ENCODE results near the gene POU2AF3.

POU2AF3 gene

DNA sequence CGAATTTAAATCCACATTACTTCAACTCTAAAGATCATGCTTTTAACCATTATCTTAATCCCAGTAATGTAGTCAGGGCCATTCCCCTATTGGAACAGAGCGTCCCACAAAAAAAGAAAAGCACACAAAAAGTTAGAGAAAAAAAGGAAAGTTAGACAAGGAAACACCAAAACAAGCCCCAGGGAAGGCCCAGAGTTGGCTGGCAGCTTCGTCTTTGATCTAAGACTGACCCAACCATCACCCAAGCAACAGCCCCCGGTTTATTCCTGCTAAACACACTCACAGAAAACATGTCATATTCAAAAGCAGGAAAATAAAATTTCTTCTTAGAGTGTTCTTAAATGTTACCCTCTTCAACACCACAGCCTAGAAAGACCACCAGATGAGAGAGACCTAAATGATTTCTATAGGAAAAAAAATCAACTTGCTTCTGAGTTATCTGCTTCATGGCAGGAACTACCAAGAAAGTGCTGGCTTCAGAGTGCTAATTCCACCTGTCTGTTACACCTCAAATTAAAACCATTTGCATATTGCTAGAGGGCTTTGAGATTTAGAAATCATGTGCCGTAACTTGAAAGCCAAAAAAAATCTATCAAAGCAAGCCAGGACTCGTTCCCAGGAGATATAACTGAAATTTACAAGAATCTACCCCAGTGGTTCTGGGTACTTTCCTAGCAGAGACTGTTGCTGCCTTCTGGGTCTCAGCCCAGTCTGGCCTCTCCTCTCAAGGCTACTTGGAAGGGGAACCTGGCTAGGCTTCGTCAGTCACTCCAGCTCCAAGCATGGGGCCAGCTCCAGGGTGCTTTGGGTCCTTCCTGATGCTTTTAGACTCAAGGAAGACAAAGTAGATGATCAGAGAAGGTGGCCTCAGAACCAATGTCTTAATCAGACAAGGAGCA is 31.2 kb downstream of the POU2AF3 start:
- DNase-seq, result no peak

GRCh38 chr11:111330234-111330893 is 32.0 kb downstream of the POU2AF3 start:
- no peak for DNase-seq

DNA sequence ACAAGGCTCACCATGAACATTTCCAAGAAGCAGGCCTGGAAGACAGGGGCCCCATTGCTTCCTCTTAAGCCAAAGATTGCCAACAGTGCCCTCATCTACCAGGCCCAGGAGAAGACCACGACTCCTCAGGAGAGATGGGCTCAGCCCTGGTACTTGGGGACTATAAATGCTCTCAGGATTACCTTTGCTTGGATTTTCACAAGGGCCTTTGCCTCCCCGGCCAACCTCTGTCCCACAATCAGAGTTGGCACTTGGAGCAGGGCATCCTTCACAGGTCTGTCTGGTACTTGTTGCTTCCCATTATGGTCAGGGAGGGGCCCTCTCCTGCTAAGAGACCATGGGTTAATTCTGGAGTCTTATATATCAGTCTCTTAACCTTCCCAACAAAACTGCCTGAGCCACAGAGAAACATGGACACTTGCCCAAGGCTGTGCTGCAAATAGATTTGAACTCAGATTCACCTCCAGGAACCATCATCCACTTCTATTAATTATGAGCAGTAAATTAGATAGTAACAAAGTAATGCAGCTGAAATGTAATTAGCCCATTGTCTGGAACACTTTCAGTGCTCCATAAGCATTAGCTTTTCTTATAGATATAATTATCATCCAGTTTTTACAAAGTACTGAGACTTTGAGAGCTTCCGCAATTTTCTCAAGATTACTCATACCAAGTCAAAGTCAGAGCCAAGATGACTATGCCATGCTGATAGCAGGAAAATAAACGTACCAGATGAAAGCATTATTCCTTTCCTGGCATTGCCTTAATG is 33.5 kb downstream of the POU2AF3 start:
- no peak for DNase-seq

GRCh38 chr11:111334532-111335502 is 36.5 kb downstream of the POU2AF3 start:
- no peak for DNase-seq

DNA sequence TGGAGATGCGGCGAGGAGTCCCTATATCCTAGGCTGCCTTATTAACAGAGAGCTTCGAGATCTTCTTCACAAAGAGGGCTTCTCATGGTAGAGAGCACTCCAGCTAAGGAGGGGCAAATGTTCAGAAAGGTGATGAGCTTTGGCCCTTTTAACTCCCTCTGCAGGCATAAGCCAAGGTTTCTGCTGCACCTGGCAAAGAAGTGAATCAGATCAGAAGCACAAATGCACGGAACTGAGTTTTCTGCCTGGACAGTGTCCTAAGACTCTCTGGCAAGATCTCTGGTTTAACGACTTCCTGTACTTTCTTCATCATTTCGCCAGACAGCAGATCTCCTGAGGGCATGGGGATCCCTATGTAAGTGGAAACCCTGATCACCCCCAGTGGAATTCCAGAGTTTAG is 37.2 kb downstream of the POU2AF3 start:
- DNase-seq, result no peak

DNA sequence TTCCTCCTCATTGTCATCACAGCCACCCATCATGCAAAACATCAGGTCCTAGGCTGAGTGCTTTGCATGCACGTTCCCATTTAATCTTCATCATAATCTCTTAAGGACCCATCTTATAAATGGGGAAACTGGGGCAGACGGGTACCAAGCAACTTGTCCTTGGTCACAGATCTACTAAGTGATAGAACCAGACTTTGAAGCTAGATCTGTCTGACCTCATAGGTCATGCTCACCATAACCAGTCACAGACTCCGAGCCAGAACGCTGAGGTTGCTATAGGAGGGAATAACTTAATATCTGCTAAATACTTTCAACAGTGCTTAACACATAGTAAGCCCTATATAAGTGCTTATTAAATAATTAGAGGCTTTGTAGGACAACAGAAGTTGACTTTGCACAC is 37.7 kb downstream of the POU2AF3 start:
- no peak for DNase-seq

DNA sequence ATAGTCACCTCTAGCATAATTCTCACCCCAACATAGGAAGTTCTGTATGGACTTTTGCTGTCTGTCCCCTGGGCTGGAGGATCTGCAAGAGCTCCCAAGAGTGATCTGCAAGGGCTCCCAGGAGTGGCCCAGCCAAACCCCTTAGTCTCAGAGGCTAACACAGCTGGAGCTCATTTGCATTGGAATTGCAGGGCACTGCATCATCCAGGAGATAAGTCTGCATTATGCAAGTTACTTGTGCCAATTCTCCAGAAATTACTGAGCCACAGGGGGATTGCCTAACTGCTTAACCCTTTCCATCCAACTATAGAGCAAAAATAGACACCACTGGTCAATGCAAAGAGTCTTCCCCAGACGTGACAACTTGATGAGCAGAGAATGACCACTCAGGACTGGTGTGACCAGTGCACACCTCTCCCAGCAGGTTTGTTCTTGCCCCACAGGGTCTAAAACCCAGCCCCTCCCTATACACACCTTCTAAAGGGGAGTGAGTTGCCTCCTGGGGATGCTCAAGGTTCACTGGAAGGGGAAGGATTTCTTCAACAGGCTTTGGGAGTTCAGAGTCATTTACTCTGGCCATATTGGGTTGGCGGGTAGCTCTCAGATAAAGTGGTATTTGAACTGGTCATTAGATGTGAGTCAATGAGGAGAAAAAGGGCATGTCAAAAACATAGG is 38.4 kb downstream of the POU2AF3 start:
- no peak for DNase-seq

DNA sequence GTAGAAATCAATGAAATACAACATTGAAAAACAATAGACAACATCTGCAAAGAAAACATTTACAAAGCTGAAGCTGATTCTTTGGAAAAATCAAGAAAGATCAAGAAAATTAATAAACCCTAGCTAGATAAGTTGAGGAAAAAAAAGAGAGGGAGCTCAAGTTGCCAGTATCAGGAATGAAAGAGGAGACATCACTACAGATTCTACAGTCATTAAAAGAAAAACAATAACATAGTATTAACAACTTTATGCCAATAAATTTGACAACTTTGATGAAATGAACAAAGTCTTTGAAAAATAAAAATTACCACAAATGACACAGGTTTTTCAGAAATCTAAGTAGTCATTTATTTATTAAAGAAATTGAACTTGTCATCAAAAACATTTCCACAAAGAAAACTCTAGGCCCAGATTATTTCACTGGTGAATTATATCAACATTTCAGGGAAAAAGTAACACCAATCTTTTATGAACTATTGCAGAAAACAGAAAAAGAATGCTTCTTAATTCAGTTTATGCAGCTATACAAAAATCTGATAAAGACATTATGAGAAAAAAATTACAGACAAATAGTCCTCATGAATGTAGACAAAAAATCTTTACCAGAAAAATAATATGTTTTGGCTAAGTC is 41.5 kb downstream of the POU2AF3 start:
- no peak for DNase-seq

GRCh38 chr11:111342329-111342728 is 44.0 kb downstream of the POU2AF3 start:
- DNase-seq, result no peak

DNA sequence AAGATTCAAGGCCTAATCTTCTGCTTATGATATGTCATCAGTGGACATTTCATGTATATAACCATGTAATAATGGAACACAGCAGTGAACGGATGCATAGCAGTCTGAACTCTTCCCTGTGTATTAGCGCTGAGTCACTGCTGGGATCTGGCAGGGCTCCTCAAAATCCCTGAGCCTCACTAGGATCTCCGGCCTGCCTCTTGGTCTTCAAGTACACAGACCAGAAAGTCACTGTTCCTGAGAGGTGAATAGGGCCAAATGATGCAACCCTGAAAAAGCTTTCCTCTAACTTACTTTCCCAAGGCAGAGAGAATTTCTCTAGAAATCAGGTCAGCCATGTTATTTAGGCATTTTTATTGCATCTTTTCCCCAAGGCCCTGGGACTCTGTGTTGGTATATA is 45.7 kb downstream of the POU2AF3 start:
- peak; percentile 70 for DNase-seq

DNA sequence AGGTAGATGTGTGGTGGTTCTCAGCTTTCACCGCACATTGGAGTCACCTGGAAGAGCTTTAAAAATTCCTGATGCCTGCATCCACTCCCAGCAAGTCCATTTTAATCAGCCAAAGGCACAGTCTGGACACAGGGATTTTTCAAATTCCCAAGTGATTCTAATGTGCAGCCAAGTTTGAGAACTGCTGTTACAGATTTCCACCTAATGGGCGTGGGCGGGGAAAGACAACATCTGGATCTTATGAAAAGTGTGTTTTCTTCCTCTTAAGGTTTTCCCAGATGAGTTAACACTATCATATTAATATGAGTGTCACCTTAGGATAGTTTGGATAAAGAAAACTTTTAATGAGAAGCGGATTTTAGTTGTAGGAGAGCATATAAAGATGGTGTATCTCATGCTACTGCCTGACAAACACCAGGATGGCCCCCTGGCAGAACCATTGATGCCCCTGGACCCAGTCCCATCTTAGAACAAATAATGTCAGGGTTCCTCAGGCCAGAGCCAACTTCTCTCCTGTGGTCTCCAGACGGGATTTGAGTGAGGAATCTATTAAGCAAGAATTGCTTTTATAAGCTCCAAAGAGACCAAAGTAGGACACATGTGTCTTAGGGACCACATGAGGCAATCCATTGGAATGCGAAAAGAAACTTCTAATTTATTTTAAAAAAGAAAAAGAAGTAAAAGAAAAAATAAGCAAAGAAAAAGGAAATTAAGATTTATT is 48.8 kb downstream of the POU2AF3 start:
- DNase-seq, result no peak

GRCh38 chr11:111347723-111348115 is 49.4 kb downstream of the POU2AF3 start:
- no peak for DNase-seq

DNA sequence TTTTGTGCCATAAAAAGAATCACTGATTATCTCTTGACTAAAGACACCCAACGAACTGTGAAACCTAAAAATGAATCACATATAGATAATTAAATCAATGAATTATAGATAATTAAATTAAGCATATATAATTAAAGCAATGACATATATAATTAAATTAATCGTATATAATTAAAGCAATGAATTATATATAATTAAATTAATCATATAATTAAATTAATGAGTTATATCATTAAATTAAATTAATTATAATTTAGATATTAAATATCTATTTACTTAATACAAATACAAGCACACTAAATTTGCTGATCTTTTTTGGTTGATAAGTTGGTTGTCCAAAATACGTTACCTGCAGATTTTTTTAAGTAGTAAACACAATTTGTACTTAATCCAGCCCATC is 49.8 kb downstream of the POU2AF3 start:
- no peak for DNase-seq

DNA sequence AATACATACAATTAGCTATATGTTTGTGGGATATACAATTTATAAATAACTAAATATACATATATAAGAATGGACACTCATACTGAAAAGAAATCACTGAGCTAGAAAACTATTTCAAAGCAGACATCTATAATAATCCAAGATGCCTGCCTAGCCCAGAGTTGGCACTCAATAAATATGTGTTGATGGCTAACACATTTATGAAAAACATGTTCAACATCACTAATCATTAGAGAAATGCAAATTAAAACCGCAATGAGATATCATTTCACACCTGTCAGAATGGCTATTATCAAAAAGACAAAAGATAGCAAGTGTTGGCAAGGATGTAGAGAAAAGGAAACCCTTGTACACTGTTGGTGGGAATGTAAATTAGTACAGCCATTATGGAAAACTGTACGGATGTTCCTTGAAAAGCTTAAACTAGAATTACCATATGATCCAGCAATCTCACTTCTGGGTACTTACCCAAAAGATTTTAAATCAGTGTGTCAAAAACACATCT is 50.9 kb downstream of the POU2AF3 start:
- no peak for DNase-seq

DNA sequence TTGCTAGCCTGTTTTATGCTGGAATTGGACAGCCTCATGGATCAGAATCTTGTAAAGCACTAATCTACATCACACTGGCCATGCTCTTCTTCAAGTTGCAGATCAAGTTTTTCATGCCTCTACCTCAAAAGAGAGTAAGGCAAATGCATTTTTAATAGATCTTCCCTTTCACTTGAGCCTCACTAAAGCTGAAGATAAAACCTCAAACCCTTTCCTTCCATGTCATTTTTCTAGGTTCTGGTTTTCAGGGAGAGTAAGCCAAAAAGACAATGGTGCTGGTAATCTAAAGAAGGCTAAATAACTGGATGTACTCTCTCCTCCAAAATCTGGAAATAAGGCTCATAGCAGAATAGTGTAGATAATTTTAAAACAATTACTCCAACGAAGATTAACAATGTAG is 52.5 kb downstream of the POU2AF3 start:
- no peak for DNase-seq

GRCh38 chr11:111351374-111352055 is 53.2 kb downstream of the POU2AF3 start:
- no peak for DNase-seq

DNA sequence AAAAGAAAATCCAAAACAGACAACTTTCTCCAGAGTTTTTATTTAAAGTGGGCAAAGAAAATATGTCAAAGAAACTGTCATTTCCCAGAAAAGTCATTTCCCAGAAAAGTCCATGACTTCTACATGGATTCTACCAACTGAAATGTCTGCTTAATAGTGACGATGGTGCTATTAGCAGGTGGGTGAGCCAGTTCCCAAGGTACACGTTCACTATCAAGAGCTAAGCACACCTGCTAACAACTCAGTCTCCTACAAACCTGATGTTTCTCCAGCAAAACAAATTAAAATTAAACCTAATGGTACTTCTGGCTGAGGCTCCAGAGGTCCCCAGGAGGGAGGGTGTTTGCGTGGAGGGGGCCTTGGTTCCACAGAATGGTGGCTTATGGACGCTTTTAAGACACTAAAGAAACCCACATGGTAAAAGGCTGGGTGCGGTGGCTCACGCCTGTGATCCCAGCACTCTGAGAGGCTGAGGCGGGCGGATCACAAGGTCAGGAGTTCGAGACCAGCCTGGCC is 53.9 kb downstream of the POU2AF3 start:
- DNase-seq, result no peak

DNA sequence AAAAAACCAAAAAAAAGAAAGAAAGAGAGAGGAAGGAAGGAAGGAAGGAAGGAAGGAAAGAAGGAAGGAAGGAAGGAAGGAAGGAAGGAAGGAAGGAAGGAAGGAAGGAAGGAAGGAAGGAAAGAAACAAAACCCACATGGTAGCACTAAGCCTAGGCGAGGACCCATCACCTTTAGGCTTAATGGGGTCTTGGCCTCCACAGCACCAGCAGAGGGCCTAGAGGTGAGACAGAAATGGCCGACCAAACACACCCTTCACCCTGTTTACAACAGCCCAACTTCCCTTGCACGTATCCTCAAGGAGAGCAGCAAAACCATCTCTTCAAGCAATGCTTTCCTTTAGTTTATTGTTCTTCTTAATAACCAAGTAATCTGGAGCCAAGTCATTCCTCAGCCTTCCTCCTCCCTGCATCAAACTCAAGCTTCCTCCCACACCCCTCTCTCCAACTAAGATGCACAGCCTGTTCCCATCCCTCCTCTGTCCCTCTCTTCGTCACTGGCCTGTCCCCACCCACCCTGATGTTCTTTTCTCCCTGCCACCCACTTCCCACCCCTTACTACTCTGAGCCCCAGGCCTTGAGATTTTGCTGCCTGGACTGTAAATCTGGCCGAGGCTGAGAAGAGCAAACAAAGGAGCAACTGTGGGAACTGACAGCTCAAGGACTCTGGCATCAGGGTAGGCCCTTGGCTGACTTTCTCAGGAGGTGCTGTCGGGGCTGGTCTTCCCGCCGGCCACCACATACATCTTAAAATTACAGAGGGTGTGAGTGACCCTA is 54.8 kb downstream of the POU2AF3 start:
- DNase-seq, result peak; percentile 59
